GM23338 (cell line): Measurements from ENCODE around the gene CSTA. TPM values are rescaled to one million over a fixed set of nuclear protein-coding genes. Genes with fewer than 3 reads are reported as not detected.

Source experiments
- CREB1 ChIP-seq: fragments of 250-450 bp; sonication (Bioruptor Pico); IDR thresholded peaks from 2 replicates; pipeline ENCODE4 v1.5.0; 2020; ENCODE audit warnings: low read depth, mild to moderate bottlenecking, moderate library complexity
- CTCF ChIP-seq, 2 experiments: fragments of 200-600 bp in 1 of 2; sonication (generic) in 1 of 2; conservative IDR thresholded peaks; 2 replicates each; pipeline versions ENCODE4 v1.5.1 to v1.6.1; 2016 to 2017; ENCODE audit warnings: antibody characterized with exemption in 2 of 2, low read depth in 2 of 2, mild to moderate bottlenecking in 2 of 2, moderate library complexity in 1 of 2
- EZH2 ChIP-seq: fragments of 200-600 bp; sonication (generic); IDR thresholded peaks from one replicate; pipeline ENCODE4 v1.8.0; 2017; ENCODE audit warnings: antibody characterized with exemption, mild to moderate bottlenecking, low read depth; ENCODE audit not compliant: unreplicated experiment
- EZH2phosphoT487 ChIP-seq: fragments of 200-600 bp; sonication (generic); IDR thresholded peaks from one replicate; pipeline ENCODE4 v1.8.1; 2018; ENCODE audit warnings: antibody characterized with exemption; ENCODE audit not compliant: unreplicated experiment
- NANOG ChIP-seq: IDR thresholded peaks from 2 replicates; pipeline ENCODE4 v1.6.1; 2016; ENCODE audit warnings: antibody characterized with exemption, borderline replicate concordance
- POLR2AphosphoS5 ChIP-seq: IDR thresholded peaks from 2 replicates; pipeline ENCODE4 v1.6.1; 2016; ENCODE audit warnings: antibody characterized with exemption, low read depth
- STAT1 ChIP-seq: IDR thresholded peaks from one replicate; pipeline ENCODE4 v1.6.1; 2016; ENCODE audit warnings: antibody characterized with exemption; ENCODE audit not compliant: unreplicated experiment
- ZNF114 ChIP-seq: fragments of 250-450 bp; sonication (Bioruptor Pico); IDR thresholded peaks from 2 replicates; pipeline ENCODE4 v1.5.0; 2020; ENCODE audit warnings: mild to moderate bottlenecking, moderate library complexity
- ZNF331 ChIP-seq: fragments of 250-450 bp; sonication (Bioruptor Pico); IDR thresholded peaks from 2 replicates; pipeline ENCODE4 v1.5.0; 2020; ENCODE audit warnings: low read depth, mild to moderate bottlenecking, moderate library complexity
- ZNF462 ChIP-seq: fragments of 250-450 bp; sonication (Bioruptor Pico); IDR thresholded peaks from 2 replicates; pipeline ENCODE4 v1.5.0; 2020; ENCODE audit warnings: mild to moderate bottlenecking, moderate library complexity
- polyA plus RNA-seq: library from polyadenylated mRNA; unstranded; fragments of >200 nt; fragmentation: Nextera tagmentation; extraction: Ambion mirVana; gene quantifications from 2 replicates; pipeline ENCODE4 v1.2.1, GENCODE V29; 2016
- total RNA-seq: library from RNA; depleted of rRNA; stranded (reverse); fragments of >200 nt; shearing (Covaris generic); gene quantifications from 2 replicates; pipeline ENCODE4 v1.2.3, GENCODE V29; 2014
- TF ChIP-seq, protein P1 (sequence below): IDR thresholded peaks from 2 replicates; pipeline ENCODE4 v1.6.1; 2016; ENCODE audit warnings: antibody characterized with exemption

The CSTA gene
- total and polyA plus RNA-seq, 2 experiments from 2014 or later: 1.4 TPM; not detected in 1

- no peak for TF ChIP-seq ZNF462 (CRISPR knock-in tag)
- TF ChIP-seq, protein P1, sequence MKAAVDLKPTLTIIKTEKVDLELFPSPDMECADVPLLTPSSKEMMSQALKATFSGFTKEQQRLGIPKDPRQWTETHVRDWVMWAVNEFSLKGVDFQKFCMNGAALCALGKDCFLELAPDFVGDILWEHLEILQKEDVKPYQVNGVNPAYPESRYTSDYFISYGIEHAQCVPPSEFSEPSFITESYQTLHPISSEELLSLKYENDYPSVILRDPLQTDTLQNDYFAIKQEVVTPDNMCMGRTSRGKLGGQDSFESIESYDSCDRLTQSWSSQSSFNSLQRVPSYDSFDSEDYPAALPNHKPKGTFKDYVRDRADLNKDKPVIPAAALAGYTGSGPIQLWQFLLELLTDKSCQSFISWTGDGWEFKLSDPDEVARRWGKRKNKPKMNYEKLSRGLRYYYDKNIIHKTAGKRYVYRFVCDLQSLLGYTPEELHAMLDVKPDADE: no peak
- TF ChIP-seq STAT1: no peak
- TF ChIP-seq POLR2AphosphoS5: no peak
- no peak for TF ChIP-seq EZH2phosphoT487
- no peak for TF ChIP-seq ZNF331 (CRISPR knock-in tag)
- no peak for TF ChIP-seq CTCF (conservative IDR thresholded peaks at IDR 0.05; ENCODE audit: low read depth in 2 of 2)
- no peak for TF ChIP-seq ZNF114 (CRISPR knock-in tag)
- no peak for TF ChIP-seq EZH2
- TF ChIP-seq CREB1 (CRISPR knock-in tag): no peak
- no peak for TF ChIP-seq NANOG
Observed at GRCh38 chr3:122362026-122362425, 37.0 kb downstream of the CSTA start (continued).
